B cell (primary cell): ENCODE data around the gene PDAP1. TPM values are rescaled to one million over a fixed set of nuclear protein-coding genes. Genes with fewer than 3 reads are reported as not detected.

ENCODE experiments used
- ATAC-seq: fragments of 200-7000 bp; cut with Tn5 transposase; one replicate; pipeline ENCODE4 v1.10.0; 2021; ENCODE audit warnings: low read depth, mild to moderate bottlenecking, moderate number of reproducible peaks, moderate library complexity
- CTCF ChIA-PET: fragments of 350-600 bp; sonication (Branson Sonifier 250); formaldehyde crosslinking; loops from one replicate; lab custom pipeline; 2021; ENCODE audit warnings: antibody characterized with exemption, inconsistent platforms; lab: Charles Lee
- POLR2A ChIA-PET: fragments of 350-600 bp; sonication (Branson Sonifier 250); formaldehyde crosslinking; loops from one replicate; lab custom pipeline; 2021; ENCODE audit warnings: antibody characterized with exemption; lab: Charles Lee
- DNase-seq: peaks from one replicate; pipeline ENCODE4 v3.0.0; 2013
- H2AFZ ChIP-seq: 2 replicates; pipeline ENCODE4 v1.6.1; 2012; ENCODE audit warnings: mild to moderate bottlenecking, low read depth, low read length; ENCODE audit not compliant: insufficient read depth, poor library complexity, severe bottlenecking
- H3K27ac ChIP-seq, 2 donors: 1 replicate in 1 of 2; 2 replicates in 1 of 2; pipeline ENCODE4 v1.5.1; 2012 to 2013; ENCODE audit warnings: low read length in 2 of 2, mild to moderate bottlenecking in 2 of 2, moderate library complexity in 1 of 2
- H3K27me3 ChIP-seq, 4 experiments: fragments of 200-600 bp in 1 of 4; sonication (generic) in 1 of 4; replicated peaks in 1 of 4; 1 replicate in 2 of 4; 2 replicates in 2 of 4; pipeline versions ENCODE4 v1.6.1 to v1.7.0; 2013 to 2016; ENCODE audit warnings: low read length in 3 of 4, mild to moderate bottlenecking in 2 of 4, mixed read lengths in 1 of 4, moderate library complexity in 1 of 4; ENCODE audit not compliant: insufficient read depth in 4 of 4, control insufficient read depth in 3 of 4; ENCODE audit errors: control extremely low read depth in 1 of 4
- H3K36me3 ChIP-seq, 2 experiments: replicated peaks in 1 of 2; 1 replicate in 1 of 2; 2 replicates in 1 of 2; pipeline versions ENCODE4 v1.6.1 to v1.7.1; 2013; ENCODE audit warnings: low read length in 1 of 2; ENCODE audit not compliant: insufficient read depth in 2 of 2, control insufficient read depth in 1 of 2; ENCODE audit errors: control extremely low read depth in 1 of 2, extremely low read depth in 1 of 2
- H3K4me1 ChIP-seq, 2 donors: fragments of 200-600 bp in 1 of 2; sonication (generic) in 1 of 2; 1 replicate in 1 of 2; 2 replicates in 1 of 2; pipeline versions ENCODE4 v1.5.1 to v1.6.1; 2013 to 2017; ENCODE audit warnings: low read length in 2 of 2; ENCODE audit not compliant: control insufficient read depth in 2 of 2, insufficient read depth in 2 of 2
- H3K4me2 ChIP-seq: replicated peaks from 2 replicates; pipeline ENCODE3; 2012; ENCODE audit warnings: mild to moderate bottlenecking, low read depth, low read length; ENCODE audit not compliant: poor library complexity, severe bottlenecking
- H3K4me3 ChIP-seq, 5 experiments: fragments of 200-600 bp in 1 of 5; sonication (generic) in 1 of 5; 1 replicate in 3 of 5; 2 replicates in 2 of 5; pipeline versions ENCODE4 v1.5.1 to v1.7.0; 2011 to 2016; ENCODE audit warnings: low read length in 4 of 5, mild to moderate bottlenecking in 4 of 5, low read depth in 2 of 5, control low read depth in 1 of 5, moderate library complexity in 1 of 5; ENCODE audit not compliant: insufficient read depth in 1 of 5; ENCODE audit errors: control extremely low read depth in 1 of 5, extremely low read depth in 1 of 5
- H3K79me2 ChIP-seq: fragments of 200-600 bp; sonication (generic); one replicate; pipeline ENCODE4 v1.6.0; 2016; ENCODE audit warnings: low read length; ENCODE audit not compliant: control insufficient read depth, insufficient read depth
- H3K9ac ChIP-seq: fragments of 200-600 bp; sonication (generic); 2 replicates; pipeline ENCODE4 v1.6.1; 2017; ENCODE audit warnings: mild to moderate bottlenecking, low read length, moderate library complexity
- H3K9me3 ChIP-seq, 3 donors: one replicate each; pipeline versions ENCODE4 v1.6.1 to v1.7.1; 2013; ENCODE audit warnings: low read length in 2 of 3; ENCODE audit not compliant: control insufficient read depth in 2 of 3, insufficient read depth in 1 of 3; ENCODE audit errors: control extremely low read depth in 1 of 3
- H4K20me1 ChIP-seq: 2 replicates; pipeline ENCODE4 v1.6.0; 2012; ENCODE audit warnings: mild to moderate bottlenecking, low read length; ENCODE audit not compliant: insufficient read depth, control insufficient read depth, poor library complexity, severe bottlenecking
- H3K27ac Mint-ChIP-seq: one replicate; pipeline ENCODE4 v1.8.0; 2021; ENCODE audit warnings: mixed read lengths
- H3K27me3 Mint-ChIP-seq: one replicate; pipeline ENCODE4 v1.8.0; 2021; ENCODE audit warnings: mixed read lengths
- H3K4me1 Mint-ChIP-seq: one replicate; pipeline ENCODE4 v1.8.0; 2021; ENCODE audit warnings: mixed read lengths
- H3K4me3 Mint-ChIP-seq: one replicate; pipeline ENCODE4 v1.8.0; 2021; ENCODE audit warnings: mixed read lengths
- H3K9me3 Mint-ChIP-seq: one replicate; pipeline ENCODE4 v1.8.0; 2022; ENCODE audit warnings: mixed read lengths; ENCODE audit not compliant: insufficient read depth
- CTCF ChIP-seq: fragments of 200-600 bp; IDR thresholded peaks from one replicate; pipeline ENCODE4 v1.8.0; 2022; ENCODE audit warnings: antibody characterized with exemption, mild to moderate bottlenecking
- EZH2 ChIP-seq: IDR thresholded peaks from 2 replicates; pipeline ENCODE4 v1.6.1; 2012; ENCODE audit warnings: borderline replicate concordance, low read depth, mild to moderate bottlenecking, moderate library complexity, low read length; ENCODE audit not compliant: insufficient read depth, poor library complexity, severe bottlenecking
- WGBS: methylation state at CpG from one replicate; pipeline ENCODE4 v1.1.5; 2013; ENCODE audit warnings: missing lambda C conversion rate; ENCODE audit not compliant: insufficient coverage; 5-methylcytosine and 5-hydroxymethylcytosine counted together
- intact Hi-C: fragments of 100-400 bp; cut with micrococcal nuclease; formaldehyde crosslinking; loops from one replicate; pipeline ENCODE4 v1.10.0; 2022
- polyA plus RNA-seq: library from polyadenylated mRNA; depleted of rRNA; stranded (reverse); fragments of >200 nt; gene quantifications from 2 replicates; pipeline ENCODE4 v1.2.3, GENCODE V29; 2012
- total RNA-seq, 2 donors: library from RNA; stranded (reverse); fragments of 120-200 nt in 1 of 2; gene quantifications; 1 replicate in 1 of 2; 2 replicates in 1 of 2; pipeline versions ENCODE4 v1.2.3 to v1.2.4, GENCODE V29; 2013 to 2022

The PDAP1 gene
- total and polyA plus RNA-seq, 2 donors (not counting 1 experiment from before 2014, with no cell fraction given): 19.2 to 60.4 TPM

GRCh38 chr7:99449326-99449725 is 40.9 kb upstream of the PDAP1 start:
- Histone ChIP-seq H3K36me3 (peaks cover 2 to 71% of the 10 kb centered on the region in 2 experiments), H3K79me2 (peaks cover 40% of the 10 kb centered on the region), H3K27ac (no peak overlapping the region), H3K4me3 (no peak overlapping the region), H2AFZ (no peak overlapping the region), H3K4me2 (no peak overlapping the region), H3K9me3 (no peaks in the 10 kb centered on the region), H3K4me1 (peaks cover 0 to 5% of the 10 kb centered on the region in 2 donors), H3K27me3 (no peaks in the 10 kb centered on the region), H4K20me1 (no peaks in the 10 kb centered on the region), H3K9ac (no peak overlapping the region)
- Mint-ChIP-seq H3K27ac (no peak overlapping the region), H3K27me3 (no peaks in the 10 kb centered on the region), H3K4me3 (no peak overlapping the region), H3K4me1 (peaks cover 4% of the 10 kb centered on the region), H3K9me3 (no peaks in the 10 kb centered on the region)
- ChIA-PET POLR2A (interaction anchor here (0.6 kb wide), 1 partner anchor 159 kb away, joined by 3 read pairs; no protein-coding TSS in a partner anchor), CTCF (interaction anchor here (0.7 kb wide), 1 partner anchor 13 kb away, joined by 3 read pairs; no protein-coding TSS in a partner anchor)
- WGBS: 96% methylated on average over 5 of the region's 5 CpGs
- DNase-seq: no peak
- intact Hi-C loops: no loop called here
- ATAC-seq: no peak
- TF ChIP-seq EZH2: no peak
- TF ChIP-seq CTCF: no peak

DNA sequence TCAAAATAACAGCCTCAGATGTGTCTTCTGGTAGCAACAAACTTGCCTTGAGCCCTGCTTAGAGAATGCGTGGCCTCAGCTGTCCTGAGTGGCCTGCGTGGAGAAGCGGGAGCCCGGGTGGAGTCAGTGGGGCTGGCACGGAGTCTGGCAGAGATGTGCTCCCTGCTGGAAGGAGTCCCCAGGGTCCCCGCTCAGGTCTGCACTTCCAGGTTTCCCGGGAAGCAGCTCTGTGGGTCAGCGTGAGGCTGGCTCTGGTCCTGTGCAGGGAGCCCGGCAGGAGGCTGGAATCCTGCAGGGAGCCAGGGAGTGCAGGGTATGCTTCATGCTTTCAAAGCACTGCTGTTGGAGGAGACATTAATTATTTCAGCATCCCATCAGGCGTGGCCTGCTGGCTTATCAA is 40.5 kb upstream of the PDAP1 start:
- intact Hi-C loops: no loop called here
- H2AFZ ChIP-seq: no peak overlapping the region
- POLR2A ChIA-PET: interaction anchor here (0.6 to 0.7 kb wide), 2 partner anchors 62 to 160 kb away, joined by 3 to 6 read pairs; no protein-coding TSS in a partner anchor
- peaks cover 40% of the 10 kb centered on the region for H3K79me2 ChIP-seq
- peaks cover 2 to 69% of the 10 kb centered on the region in 2 experiments for H3K36me3 ChIP-seq
- TF ChIP-seq EZH2: no peak
- TF ChIP-seq CTCF: no peak
- H3K4me1 ChIP-seq: peaks cover 0 to 8% of the 10 kb centered on the region in 2 donors
- WGBS: 96% methylated on average over 10 of the region's 10 CpGs
- no peaks in the 10 kb centered on the region for H3K27me3 Mint-ChIP-seq
- no peak for ATAC-seq
- no peak overlapping the region for H3K27ac Mint-ChIP-seq
- no peak overlapping the region for H3K27ac ChIP-seq
- no peak overlapping the region for H3K4me2 ChIP-seq
- peaks cover 6% of the 10 kb centered on the region for H3K4me1 Mint-ChIP-seq
- H4K20me1 ChIP-seq: no peaks in the 10 kb centered on the region
- no peaks in the 10 kb centered on the region for H3K9me3 ChIP-seq
- H3K4me3 Mint-ChIP-seq: no peak overlapping the region
- CTCF ChIA-PET: no interaction called here
- no peaks in the 10 kb centered on the region for H3K9me3 Mint-ChIP-seq
- no peak for DNase-seq
- H3K27me3 ChIP-seq: no peaks in the 10 kb centered on the region
- H3K9ac ChIP-seq: no peak overlapping the region
- no peak overlapping the region for H3K4me3 ChIP-seq
